Stimulated activated naive B cell treated with anti-CD40 and anti-IgM and Interleukin-4, amounts not matched to agents 10 μg/mL and 1 μg/mL and 100 μg/mL, for 72 hours (primary cell): ENCODE data around the gene ALOX12B.
"Not testable (repeated sequence)": the region's sequence is repeated elsewhere in the genome, so short reads cannot be mapped to it uniquely, and the experiment has no call there.

ENCODE experiments used
- ATAC-seq, 2 donors: fragments of 150-1000 bp; cut with Tn5 transposase; replicated peaks; 2 replicates each; pipeline ENCODE4 v1.10.0; 2021; ENCODE audit warnings: moderate library complexity in 1 of 2
- DNase-seq: peaks from one replicate; pipeline ENCODE4 v3.0.0; 2021
- H3K27ac Mint-ChIP-seq: one replicate; pipeline ENCODE4 v1.8.0; 2022; ENCODE audit warnings: mild to moderate bottlenecking, mixed read lengths
- H3K27me3 Mint-ChIP-seq, 2 donors: one replicate each; pipeline ENCODE4 v1.8.0; 2022; ENCODE audit warnings: mixed read lengths in 2 of 2
- H3K36me3 Mint-ChIP-seq, 2 donors: one replicate each; pipeline ENCODE4 v1.8.0; 2022; ENCODE audit warnings: mixed read lengths in 2 of 2, mild to moderate bottlenecking in 1 of 2
- H3K4me1 Mint-ChIP-seq, 2 donors: one replicate each; pipeline ENCODE4 v1.8.0; 2022; ENCODE audit warnings: mixed read lengths in 2 of 2, mild to moderate bottlenecking in 1 of 2
- H3K4me3 Mint-ChIP-seq, 2 donors: one replicate each; pipeline ENCODE4 v1.8.0; 2022; ENCODE audit warnings: mild to moderate bottlenecking in 2 of 2, mixed read lengths in 2 of 2, moderate library complexity in 1 of 2
- H3K9me3 Mint-ChIP-seq, 2 donors: one replicate each; pipeline ENCODE4 v1.8.0; 2022; ENCODE audit warnings: mixed read lengths in 2 of 2, mild to moderate bottlenecking in 1 of 2

Gene ALOX12B

DNA sequence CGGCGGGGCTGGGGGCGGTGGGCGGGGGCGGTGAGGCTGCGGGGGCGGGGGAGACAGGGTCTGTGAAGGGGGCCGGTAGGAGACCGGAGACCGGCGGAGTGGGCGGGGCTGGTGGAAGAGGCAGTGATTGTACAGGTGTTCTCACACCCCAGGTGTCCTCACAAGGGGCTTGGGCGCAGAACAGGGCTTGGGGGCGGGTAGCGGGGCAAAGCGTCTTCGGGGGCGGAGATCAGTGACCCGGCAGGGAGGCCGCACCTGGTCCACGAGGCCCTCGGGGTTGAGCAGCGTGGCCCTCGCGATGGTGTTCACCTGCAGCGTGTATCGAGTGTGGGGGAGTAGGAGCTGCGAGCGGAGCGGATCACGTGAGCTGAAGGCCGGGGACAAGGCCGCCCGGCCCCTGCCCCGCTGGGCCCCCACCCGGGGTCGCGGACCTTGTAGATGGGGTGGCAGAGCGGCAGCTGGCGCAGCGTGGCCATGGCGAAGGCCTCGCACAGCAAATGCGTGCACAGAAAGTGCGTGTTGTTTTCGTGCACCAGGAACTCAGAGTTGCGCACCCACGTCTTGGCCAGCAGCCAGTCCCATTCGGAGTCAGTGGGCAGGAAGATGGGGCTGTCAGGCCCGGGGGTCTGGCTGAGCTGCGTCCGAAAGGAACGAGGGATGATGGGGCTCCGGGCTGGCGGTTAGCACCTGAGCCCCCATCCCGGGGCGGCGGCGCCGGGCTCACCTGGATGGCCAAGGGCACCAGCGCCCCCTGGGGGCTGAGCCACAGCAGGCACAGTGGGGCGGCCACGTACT, 22.3 kb upstream of the ALOX12B start:
- H3K36me3 Mint-ChIP-seq, result no peaks in the 10 kb centered on the region
- peak overlapping the region; percentile 44 to 67 for H3K4me3 Mint-ChIP-seq
- peaks cover 0 to 11% of the 10 kb centered on the region in 2 donors for H3K4me1 Mint-ChIP-seq
- H3K27me3 Mint-ChIP-seq, result peaks cover 46 to 83% of the 10 kb centered on the region in 2 donors
- peak; percentile 98 for ATAC-seq
- DNase-seq, result peak; percentile 60
- no peaks in the 10 kb centered on the region for H3K9me3 Mint-ChIP-seq
- H3K27ac Mint-ChIP-seq, result no peak overlapping the region

DNA sequence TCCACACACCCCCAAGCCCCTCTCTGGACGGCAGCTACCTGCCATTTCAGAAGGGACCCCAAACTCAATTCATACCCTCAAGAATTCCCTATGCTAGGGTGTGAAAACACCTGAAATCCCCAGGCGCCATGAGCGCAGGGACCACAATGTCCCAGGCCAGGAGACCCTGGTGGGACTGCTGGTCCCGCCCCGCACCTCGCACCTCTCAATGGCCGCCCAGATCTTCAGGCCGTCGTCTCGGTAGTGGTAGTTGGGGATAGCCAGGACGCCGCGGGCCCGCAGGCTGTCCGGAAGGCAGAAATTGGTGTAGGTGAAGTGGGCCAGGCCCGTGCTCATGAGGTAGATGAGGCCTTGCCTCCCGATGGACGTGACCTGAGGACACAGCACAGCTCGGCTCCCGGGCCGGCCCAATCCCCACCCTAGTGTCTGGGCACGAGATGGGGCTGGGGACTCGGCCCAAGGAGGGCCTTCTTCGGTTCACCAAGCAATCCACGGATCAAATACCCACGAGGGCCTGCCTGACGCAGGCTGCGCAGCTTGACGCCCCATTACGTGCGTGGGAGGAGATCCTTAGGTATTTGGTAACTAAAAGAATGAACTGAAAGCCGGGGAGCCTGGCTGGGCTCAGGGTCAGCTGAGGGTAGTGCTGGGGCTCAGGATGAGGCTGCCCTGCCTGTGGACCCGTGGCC, 21.6 kb upstream of the ALOX12B start:
- ATAC-seq (no peak), DNase-seq (no peak)
- Mint-ChIP-seq H3K4me1 (peaks cover 0 to 11% of the 10 kb centered on the region in 2 donors), H3K4me3 (no peak overlapping the region), H3K27me3 (peaks cover 39 to 78% of the 10 kb centered on the region in 2 donors), H3K27ac (no peak overlapping the region), H3K9me3 (no peaks in the 10 kb centered on the region), H3K36me3 (no peaks in the 10 kb centered on the region)

- not testable (repeated sequence) for H3K36me3 Mint-ChIP-seq, H3K4me3 Mint-ChIP-seq, H3K9me3 Mint-ChIP-seq, ATAC-seq, H3K27ac Mint-ChIP-seq, DNase-seq, H3K4me1 Mint-ChIP-seq
- H3K27me3 Mint-ChIP-seq, result peaks cover 24 to 60% of the 10 kb centered on the region in 2 donors
Measured at GRCh38 chr17:8106980-8107379, 19.5 kb upstream of the ALOX12B start.

- H3K27ac Mint-ChIP-seq, result no peak overlapping the region
- no peak overlapping the region for H3K4me3 Mint-ChIP-seq
- DNase-seq, result no peak
Measured at GRCh38 chr17:8105957-8106398, 18.5 kb upstream of the ALOX12B start.

GRCh38 chr17:8104911-8105310, 17.4 kb upstream of the ALOX12B start:
- Mint-ChIP-seq H3K9me3 (no peaks in the 10 kb centered on the region), H3K27me3 (peaks cover 9 to 41% of the 10 kb centered on the region in 2 donors), H3K36me3 (no peaks in the 10 kb centered on the region), H3K4me3 (no peak overlapping the region), H3K27ac (no peak overlapping the region), H3K4me1 (no peaks in the 10 kb centered on the region)
- ATAC-seq, result no peak
- DNase-seq, result no peak

More at GRCh38 chr17:8105957-8106398, 18.5 kb upstream of the ALOX12B start:
- Mint-ChIP-seq H3K36me3 (no peaks in the 10 kb centered on the region), H3K27me3 (peaks cover 16 to 50% of the 10 kb centered on the region in 2 donors), H3K9me3 (no peaks in the 10 kb centered on the region), H3K4me1 (peaks cover 0 to 6% of the 10 kb centered on the region in 2 donors)
- ATAC-seq, result no peak

DNA sequence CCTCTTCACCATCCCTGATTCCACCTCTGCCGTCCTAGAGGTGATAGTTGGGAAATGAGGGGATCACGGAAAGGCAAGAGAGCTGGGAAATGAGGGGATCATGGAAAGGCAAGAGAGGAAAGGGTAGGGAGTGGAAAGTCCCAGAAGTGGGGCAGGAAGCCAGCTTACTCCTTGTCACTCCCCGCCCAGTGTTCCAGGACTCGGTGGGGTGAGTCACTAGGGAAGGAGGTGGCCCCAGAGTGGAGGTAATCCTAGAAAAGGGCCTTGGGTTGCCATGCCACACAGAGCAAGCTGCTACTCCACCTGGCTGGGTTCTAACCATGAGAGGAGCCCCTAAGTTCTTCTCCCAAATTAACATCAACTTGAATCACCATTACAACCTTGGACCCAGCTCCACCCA, 16.0 kb upstream of the ALOX12B start:
- Mint-ChIP-seq H3K9me3 (no peaks in the 10 kb centered on the region), H3K4me3 (no peak overlapping the region), H3K4me1 (no peaks in the 10 kb centered on the region), H3K27ac (no peak overlapping the region), H3K36me3 (no peaks in the 10 kb centered on the region), H3K27me3 (peaks cover 3 to 28% of the 10 kb centered on the region in 2 donors)
- no peak for DNase-seq
- no peak for ATAC-seq

- no peak for ATAC-seq
- no peak overlapping the region for H3K27ac Mint-ChIP-seq
- H3K9me3 Mint-ChIP-seq, result no peaks in the 10 kb centered on the region
Measured at GRCh38 chr17:8101721-8102120, 14.2 kb upstream of the ALOX12B start.

DNA sequence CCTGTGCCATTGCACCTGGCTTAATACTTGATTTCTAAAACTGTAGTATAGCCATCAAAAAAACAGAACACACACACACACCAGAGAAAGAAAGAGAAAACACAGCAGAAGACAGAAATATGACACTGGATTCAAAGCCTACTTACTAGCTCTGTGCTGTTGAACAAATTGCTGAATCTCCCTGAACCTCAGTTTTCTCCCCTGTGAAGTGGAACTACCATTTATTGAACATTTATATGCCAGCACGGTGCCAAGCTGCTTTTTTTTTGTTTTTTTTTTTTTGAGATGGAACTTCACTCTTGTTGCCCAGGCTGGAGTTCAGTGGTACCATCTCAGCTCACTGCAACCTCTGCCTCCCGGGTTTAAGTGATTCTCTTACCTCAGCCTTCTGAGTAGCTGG, 13.2 kb upstream of the ALOX12B start:
- ATAC-seq, result no peak
- H3K9me3 Mint-ChIP-seq, result no peaks in the 10 kb centered on the region
- no peak for DNase-seq
- H3K4me1 Mint-ChIP-seq, result no peaks in the 10 kb centered on the region
- H3K27me3 Mint-ChIP-seq, result peaks cover 8 to 24% of the 10 kb centered on the region in 2 donors
- H3K4me3 Mint-ChIP-seq, result no peak overlapping the region
- H3K36me3 Mint-ChIP-seq, result no peaks in the 10 kb centered on the region
- H3K27ac Mint-ChIP-seq, result no peak overlapping the region

More at GRCh38 chr17:8101721-8102120, 14.2 kb upstream of the ALOX12B start:
- no peaks in the 10 kb centered on the region for H3K4me1 Mint-ChIP-seq
- no peaks in the 10 kb centered on the region for H3K36me3 Mint-ChIP-seq
- DNase-seq, result no peak
- H3K4me3 Mint-ChIP-seq, result no peak overlapping the region
- H3K27me3 Mint-ChIP-seq, result peaks cover 3 to 22% of the 10 kb centered on the region in 2 donors

DNA sequence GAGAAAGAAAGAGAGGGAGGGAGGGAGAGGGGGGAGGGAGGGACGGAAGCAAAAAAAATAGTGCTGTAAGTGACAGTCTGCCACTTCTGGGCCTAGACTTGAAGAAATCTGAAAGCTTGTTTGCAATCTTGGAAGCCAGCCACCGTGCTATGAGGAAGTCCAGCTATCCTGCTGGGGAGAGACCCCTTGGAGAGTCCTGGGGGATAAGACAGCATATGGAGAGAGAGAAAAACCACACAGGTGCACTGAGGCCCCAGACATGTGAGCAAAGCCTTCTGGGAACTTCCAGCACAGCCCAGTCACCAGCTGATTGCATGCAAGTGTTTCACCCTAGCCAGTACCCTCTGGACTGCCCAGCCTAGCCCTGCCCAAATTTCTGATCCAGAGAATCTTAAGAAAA, 12.6 kb upstream of the ALOX12B start:
- no peak overlapping the region for H3K27ac Mint-ChIP-seq
- H3K9me3 Mint-ChIP-seq, result no peaks in the 10 kb centered on the region
- no peak for ATAC-seq
- peaks cover 12 to 30% of the 10 kb centered on the region in 2 donors for H3K27me3 Mint-ChIP-seq
- no peak overlapping the region for H3K4me3 Mint-ChIP-seq
- H3K36me3 Mint-ChIP-seq, result no peaks in the 10 kb centered on the region
- no peak for DNase-seq
- no peaks in the 10 kb centered on the region for H3K4me1 Mint-ChIP-seq

- Mint-ChIP-seq H3K36me3 (no peaks in the 10 kb centered on the region), H3K27me3 (peaks cover 17 to 29% of the 10 kb centered on the region in 2 donors), H3K4me1 (peaks cover 7 to 9% of the 10 kb centered on the region in 2 donors), H3K4me3 (no peak overlapping the region), H3K27ac (no peak overlapping the region), H3K9me3 (no peaks in the 10 kb centered on the region)
- DNase-seq, result no peak
- no peak for ATAC-seq
Measured at GRCh38 chr17:8096541-8096940, 9.0 kb upstream of the ALOX12B start.

DNA sequence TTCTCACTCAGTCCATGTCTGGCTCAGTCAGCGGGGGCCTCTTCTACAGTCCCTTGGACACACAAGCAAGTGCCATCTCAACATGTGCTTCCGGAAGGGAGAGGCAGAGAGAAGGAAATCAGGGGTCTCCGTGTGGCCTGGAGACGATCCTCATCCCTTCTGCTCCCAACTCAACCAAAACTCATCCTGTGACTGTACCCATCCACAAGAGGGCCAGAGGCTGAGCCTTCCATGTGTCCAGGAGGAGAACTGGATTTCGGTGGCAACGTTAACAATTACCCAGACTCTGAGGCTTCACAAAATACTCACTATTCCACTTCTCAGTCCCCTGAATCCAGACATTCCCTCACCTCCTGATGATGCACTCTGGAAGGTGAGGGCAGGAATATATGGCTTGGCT, 7.8 kb upstream of the ALOX12B start:
- H3K27me3 Mint-ChIP-seq, result peaks cover 17 to 29% of the 10 kb centered on the region in 2 donors
- no peaks in the 10 kb centered on the region for H3K9me3 Mint-ChIP-seq
- H3K36me3 Mint-ChIP-seq, result no peaks in the 10 kb centered on the region
- DNase-seq (no peak), ATAC-seq (no peak)
- peaks cover 17 to 21% of the 10 kb centered on the region in 2 donors for H3K4me1 Mint-ChIP-seq
- H3K27ac Mint-ChIP-seq, result no peak overlapping the region
- no peak overlapping the region for H3K4me3 Mint-ChIP-seq

DNA sequence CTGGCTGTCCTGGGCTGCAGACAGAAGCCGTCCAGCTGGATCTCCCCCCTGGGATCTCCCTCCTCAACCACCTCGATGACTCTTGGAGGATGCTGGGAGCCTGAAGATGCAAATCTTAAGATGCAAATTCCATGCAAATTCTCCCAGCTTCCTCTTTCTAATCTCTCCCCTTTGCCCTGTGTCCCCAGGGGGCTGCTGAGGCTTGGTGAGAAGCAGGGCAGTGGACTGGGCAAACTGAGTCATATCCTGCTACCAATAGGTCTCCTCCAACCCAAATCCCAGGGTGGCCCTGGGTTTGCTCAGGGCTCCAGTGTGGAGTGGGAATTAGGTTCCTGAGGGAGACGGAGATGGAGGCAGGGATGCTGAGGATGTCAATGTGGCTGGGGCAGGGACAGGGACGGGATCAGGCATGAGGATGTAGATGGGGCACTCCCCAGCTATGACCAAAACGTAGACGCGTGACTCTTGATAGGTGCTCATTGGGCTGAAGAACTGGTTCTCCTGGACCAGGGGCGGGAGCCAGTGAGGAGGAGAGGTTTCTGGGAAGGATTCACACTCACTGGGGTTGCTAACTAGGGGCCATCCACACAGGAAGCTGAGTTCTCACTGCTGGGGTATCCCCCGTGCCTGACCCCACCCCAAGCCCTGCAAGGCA, 3.6 kb upstream of the ALOX12B start:
- H3K4me1 Mint-ChIP-seq, result peaks cover 27 to 30% of the 10 kb centered on the region in 2 donors
- peak; percentile 96 for ATAC-seq
- DNase-seq, result peak; percentile 84
- no peaks in the 10 kb centered on the region for H3K36me3 Mint-ChIP-seq
- H3K4me3 Mint-ChIP-seq, result peak overlapping the region; percentile 42 to 72
- no peaks in the 10 kb centered on the region for H3K9me3 Mint-ChIP-seq
- peaks cover 28 to 29% of the 10 kb centered on the region in 2 donors for H3K27me3 Mint-ChIP-seq
- peak overlapping the region; percentile 84 for H3K27ac Mint-ChIP-seq

GRCh38 chr17:8089728-8090127, 2.2 kb upstream of the ALOX12B start:
- DNase-seq, result no peak
- H3K4me3 Mint-ChIP-seq, result no peak overlapping the region
- no peaks in the 10 kb centered on the region for H3K36me3 Mint-ChIP-seq
- peak overlapping the region; percentile 38 for H3K27ac Mint-ChIP-seq
- no peaks in the 10 kb centered on the region for H3K9me3 Mint-ChIP-seq
- ATAC-seq, result no peak
- peaks cover 17 to 20% of the 10 kb centered on the region in 2 donors for H3K27me3 Mint-ChIP-seq
- H3K4me1 Mint-ChIP-seq, result peaks cover 27 to 30% of the 10 kb centered on the region in 2 donors

- no peak overlapping the region for H3K4me3 Mint-ChIP-seq
- H3K36me3 Mint-ChIP-seq, result no peaks in the 10 kb centered on the region
- peaks cover 24% of the 10 kb centered on the region in 2 donors for H3K4me1 Mint-ChIP-seq
- ATAC-seq (no peak), DNase-seq (no peak)
- peaks cover 12 to 18% of the 10 kb centered on the region in 2 donors for H3K27me3 Mint-ChIP-seq
- no peak overlapping the region for H3K27ac Mint-ChIP-seq
- no peaks in the 10 kb centered on the region for H3K9me3 Mint-ChIP-seq
Measured at GRCh38 chr17:8087952-8088230, 375 bp upstream of the ALOX12B start.
